HG02588 (cell line): ENCODE results near the gene GBA2.

Experiments
- ATAC-seq: cut with Tn5 transposase; IDR thresholded peaks from one replicate; pipeline ENCODE4 v1.9.1; 2021; ENCODE audit warnings: mild to moderate bottlenecking, moderate library complexity; ENCODE audit not compliant: unreplicated experiment

The GBA2 gene

DNA sequence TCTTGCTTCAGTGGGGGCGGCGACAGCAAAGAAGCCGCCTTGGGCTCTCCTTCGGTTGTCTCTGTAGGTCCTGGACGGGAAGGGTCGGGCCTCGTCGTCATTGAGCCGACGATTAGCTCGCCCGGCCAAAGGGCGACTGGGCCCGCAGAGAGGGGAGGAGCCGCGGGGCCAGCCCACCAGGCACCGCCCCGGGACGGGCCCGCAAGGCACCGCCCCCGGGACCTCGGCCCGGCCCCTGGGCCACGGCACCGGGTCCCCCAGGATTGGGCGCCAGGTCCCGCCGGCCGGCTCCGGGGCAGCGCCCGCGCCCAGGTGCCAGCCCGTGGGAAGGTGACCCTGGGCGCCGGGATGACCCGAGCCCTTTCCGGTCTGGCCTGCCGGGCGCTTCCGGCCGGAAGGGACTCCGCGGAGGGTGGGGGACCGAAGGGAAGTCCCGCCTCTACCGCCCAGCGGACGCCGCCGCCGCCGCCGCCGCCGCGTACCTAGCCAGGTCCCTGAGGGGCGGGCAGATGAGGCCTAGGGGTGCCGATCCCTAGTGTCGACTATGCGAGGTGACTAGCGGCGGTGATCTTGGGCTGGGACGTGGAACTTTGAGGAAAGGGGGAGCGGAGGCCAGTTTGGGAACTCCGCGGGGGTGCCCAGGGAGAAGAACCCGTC is at the start of gene GBA2, which contains the start of gene RGP1:
Gene GBA2 (minus strand): TSS at position 371 of the 657 bp plus-strand sequence. CDS start 524 bp downstream, outside the sequence.
Gene RGP1 (plus strand): TSS at position 430 of the 657 bp plus-strand sequence. CDS start 469 bp downstream, outside the sequence.
- ATAC-seq: peak; percentile 78

DNA sequence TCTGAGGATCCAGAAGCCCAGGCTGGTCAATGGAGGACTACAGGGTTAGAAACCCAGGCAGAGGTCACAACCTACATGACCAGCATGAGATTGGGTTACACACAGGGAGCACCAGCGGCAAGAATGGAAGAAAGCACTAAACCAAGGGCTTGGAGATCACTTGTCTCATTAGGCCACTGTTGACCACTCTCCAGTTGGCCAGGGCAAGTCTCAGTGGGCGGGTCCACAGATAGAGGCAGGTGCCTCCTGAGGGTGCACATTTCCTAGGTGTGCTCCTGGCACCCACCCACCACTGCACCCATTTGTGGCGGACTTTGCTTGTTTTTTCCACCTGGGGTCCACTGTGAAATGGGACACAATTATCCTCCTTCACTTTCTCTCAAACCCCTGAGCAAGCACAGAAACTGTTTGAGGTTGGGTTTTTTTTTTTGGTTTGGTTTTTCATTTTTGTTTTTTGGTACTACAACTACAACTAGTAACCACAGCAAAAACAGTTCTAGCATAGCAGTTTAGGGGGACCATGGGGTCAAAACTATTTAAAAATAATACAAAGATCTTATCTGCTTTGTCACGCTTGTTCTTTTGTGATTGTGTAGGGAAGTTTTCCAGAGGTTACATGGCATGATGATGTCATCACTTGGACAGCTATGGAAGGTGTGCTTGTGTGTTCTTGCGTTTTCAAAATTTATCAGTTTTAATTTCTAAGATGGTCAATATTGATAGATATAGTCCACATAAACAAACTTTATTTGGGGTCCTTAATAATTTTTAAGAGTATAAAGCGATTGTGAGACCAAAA is 48.5 kb upstream of the GBA2 start:
- ATAC-seq: no peak

- ATAC-seq: no peak
Measured at GRCh38 chr9:35795695-35796094, 46.7 kb upstream of the GBA2 start.

DNA sequence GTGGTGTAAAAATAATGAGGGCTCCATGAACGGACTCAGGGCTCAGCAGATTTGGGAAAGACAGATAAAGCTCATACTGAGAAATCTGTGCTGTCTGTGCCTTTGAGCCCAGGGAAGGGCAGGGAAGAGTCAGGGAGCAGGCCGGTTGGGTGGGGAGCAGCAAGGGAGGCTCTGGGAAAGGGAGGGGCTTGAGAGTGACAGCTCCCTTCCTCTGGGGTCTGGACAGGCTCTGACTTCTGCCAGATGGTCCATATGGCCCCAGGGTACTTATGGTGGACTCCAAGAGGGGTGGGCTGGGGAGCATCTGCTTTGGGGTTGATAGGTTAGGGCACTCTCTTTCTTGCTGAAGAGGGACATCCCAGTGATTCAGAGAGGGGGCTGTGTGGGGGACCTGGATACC is 44.4 kb upstream of the GBA2 start:
- ATAC-seq: no peak

DNA sequence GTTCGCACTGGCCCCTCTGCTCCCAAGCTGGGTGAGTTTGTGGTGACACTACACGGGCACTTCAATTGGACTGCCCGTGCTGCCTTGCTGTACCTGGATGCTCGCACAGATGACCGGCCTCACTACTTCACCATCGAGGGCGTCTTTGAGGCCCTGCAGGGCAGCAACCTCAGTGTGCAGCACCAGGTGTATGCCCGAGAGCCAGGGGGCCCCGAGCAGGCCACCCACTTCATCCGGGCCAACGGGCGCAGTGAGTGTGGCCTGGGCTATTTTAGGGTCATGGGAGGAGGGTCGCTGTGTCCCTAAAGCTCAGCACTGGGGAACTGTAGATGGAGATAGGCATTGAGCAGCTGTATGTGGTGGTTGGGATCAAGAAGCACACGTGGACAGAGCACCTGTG is 43.8 kb upstream of the GBA2 start:
- no peak for ATAC-seq

DNA sequence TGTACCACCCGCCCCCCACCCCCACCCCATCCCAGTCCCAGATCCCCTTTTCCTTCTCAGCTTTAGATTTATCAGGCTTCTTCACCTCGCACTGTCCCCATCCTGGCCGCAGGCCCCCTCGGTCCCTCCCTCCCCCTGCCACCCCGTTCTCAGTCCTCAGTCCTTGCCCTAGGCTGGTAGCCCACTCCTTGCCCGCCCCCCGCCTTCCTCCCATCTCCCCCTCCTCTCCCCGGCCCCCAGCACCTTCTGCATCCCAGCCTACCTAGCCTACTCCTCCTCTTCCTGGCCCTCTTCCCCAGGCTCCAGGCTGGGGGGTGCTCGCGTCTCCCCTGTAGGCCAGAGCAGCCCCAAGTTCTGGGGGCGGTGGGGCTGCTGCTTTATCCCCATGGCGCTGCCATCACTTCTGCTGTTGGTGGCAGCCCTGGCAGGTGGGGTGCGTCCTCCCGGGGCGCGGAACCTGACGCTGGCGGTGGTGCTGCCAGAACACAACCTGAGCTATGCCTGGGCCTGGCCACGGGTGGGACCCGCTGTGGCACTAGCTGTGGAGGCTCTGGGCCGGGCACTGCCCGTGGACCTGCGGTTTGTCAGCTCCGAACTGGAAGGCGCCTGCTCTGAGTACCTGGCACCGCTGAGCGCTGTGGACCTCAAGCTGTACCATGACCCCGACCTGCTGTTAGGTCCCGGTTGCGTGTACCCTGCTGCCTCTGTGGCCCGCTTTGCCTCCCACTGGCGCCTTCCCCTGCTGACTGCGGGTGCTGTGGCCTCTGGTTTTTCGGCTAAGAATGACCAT is 43.2 kb upstream of the GBA2 start:
- no peak for ATAC-seq

DNA sequence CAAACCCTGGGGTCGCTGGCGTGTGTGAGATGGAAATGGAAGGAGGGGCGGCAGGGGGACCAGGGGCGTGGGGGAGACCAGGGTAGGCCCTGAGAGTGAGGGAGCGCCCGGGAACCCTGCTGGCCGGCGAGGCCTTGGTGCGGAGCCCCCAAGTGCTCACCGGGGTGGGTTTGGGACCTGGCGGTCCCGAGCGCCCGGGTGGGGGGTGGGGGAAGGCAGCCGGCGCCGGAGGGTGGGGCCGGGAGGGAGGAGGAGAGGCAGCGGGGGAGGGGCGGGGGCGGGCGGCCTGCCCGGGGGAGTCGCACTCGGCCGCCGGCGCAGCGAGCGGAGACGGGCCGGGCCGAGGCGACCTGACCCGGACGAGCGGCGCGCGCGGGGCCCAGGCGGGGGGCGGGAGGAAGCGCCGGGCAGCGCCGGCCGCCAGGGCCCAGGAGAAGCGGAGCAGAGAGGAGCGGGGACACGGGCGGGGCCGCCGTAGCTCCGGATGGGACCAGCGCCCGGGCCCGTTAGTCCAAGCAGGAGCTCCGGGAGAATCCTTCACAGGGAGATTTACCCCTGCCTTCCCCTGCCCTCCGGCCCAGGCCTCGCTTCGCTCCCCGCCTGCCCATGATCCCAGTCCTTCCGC is 42.4 kb upstream of the GBA2 start, which contains the start of gene NPR2:
Gene NPR2 (plus strand): TSS at position 295 of the 625 bp plus-strand sequence. CDS start 818 bp downstream, outside the sequence.
- ATAC-seq: no peak

DNA sequence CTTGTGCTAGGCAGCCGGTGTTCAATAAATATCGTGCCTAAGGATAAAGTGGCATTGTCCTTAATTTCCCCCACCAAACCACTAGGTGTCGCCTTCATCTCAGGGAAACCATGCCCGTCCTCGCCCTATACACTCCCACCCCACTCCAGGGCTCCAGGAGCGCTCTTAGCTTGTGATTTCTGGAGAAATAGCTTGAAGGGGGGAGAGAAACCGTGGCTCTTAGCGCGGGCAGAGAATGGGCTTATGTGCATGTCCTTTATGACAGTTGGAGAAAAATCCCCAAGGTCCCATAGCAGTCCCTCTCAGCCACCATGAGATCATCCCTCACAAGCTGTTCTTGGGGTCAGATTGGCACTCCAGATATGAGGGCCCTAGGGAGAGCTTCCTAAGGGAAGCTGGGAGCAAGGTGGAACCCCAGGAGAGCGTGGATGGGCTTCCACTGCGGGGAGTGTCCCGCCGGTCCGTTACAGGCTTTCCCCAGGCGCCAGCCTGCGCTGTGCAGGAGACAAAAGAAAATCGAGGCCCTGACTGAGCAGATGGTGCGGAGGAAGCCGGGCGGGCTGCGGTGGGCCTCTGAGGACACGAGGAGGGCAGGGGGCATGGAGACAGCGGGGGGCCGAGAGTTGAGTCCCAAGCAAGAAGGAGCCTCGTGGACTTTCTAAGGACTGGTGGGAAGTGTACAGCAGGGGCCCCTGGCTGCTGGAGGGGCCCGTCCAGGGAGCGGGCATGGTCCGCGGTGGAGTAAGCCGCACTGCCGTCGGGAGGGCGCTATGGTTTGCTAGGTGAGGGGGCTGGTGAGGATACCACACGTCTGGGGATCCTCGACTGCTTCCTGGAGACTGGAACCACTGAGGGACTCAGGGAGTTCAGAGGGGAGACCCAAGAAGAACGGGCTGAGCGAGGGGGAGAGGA is 41.6 kb upstream of the GBA2 start:
- no peak for ATAC-seq

- no peak for ATAC-seq
Measured at GRCh38 chr9:35790025-35790384, 41.0 kb upstream of the GBA2 start.

DNA sequence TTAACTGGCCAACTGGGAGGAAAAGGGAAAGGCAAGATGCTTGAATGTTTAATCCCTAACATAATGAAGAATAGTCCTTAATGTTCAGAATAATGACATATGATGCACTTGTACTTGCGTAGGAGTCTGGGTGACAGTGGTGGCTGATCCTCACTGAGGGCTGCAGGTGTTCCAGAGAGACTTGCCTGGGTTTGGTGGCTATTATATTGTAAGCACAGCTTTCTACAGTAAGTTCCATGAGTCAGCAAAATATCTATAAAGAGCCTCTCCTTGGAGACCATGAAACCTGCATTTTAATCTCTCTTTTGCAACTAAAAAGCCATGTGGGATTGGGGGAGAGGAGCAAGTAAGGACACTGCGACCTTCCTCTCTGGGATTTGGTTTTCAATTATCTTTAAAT is 40.5 kb upstream of the GBA2 start:
- no peak for ATAC-seq

GRCh38 chr9:35783418-35783817 is 34.4 kb upstream of the GBA2 start:
- no peak for ATAC-seq

DNA sequence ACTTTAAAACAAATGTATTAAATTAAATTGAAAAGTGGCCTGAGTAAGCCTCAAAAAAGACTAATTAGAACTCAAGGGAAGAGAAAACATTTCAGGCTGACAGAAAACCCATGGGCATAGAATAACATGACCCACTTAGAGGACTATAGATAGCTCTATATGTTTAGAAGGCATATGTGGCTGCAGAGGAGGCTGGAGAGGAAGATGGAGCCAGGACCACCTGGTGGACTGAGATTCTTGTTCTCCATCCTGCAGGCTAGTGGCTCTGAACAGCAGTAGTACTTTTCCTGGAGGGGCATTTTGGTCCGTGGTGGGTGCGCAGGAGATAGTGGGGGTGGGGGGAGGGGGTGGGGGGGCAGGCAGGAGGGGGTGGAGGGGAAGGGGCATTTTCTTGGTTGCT is 32.0 kb upstream of the GBA2 start:
- ATAC-seq: no peak

DNA sequence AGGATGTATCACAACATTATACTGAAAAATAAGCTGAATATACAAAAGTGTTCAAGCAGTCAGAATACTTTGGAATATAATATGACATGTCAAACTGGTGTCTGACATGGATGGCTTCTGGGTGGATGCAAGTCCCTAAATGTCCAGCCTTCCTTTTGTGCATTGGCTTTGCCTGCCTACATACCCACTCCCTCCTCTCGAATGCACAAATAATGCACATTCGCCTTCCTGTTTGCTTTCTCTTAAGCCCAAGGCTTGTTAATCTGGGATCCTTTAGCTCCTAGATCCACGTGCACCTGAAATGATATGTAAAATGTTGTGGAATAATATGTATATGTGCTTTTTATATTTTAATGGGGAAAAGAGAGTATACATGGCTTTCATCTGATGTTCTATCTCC is 29.5 kb upstream of the GBA2 start:
- no peak for ATAC-seq

DNA sequence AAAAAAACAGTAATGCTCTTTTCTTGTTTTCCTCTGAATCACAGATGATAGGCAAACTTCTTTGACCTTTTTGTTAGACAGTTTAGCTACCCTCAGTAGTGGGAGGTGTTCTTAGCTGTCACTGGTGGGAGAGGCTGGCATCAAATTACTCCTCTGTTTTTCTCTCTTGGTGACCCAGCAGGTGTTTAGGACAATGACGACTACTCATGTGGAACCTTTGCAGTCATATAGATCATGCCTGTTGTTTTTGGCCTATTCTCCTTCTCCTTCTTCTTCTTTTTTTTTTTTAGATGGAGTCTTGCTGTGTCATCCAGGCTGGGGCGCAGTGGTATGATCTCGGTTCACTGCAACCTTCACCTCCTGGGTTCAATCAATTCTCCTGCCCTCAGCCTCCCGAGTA is 27.0 kb upstream of the GBA2 start:
- ATAC-seq: no peak

DNA sequence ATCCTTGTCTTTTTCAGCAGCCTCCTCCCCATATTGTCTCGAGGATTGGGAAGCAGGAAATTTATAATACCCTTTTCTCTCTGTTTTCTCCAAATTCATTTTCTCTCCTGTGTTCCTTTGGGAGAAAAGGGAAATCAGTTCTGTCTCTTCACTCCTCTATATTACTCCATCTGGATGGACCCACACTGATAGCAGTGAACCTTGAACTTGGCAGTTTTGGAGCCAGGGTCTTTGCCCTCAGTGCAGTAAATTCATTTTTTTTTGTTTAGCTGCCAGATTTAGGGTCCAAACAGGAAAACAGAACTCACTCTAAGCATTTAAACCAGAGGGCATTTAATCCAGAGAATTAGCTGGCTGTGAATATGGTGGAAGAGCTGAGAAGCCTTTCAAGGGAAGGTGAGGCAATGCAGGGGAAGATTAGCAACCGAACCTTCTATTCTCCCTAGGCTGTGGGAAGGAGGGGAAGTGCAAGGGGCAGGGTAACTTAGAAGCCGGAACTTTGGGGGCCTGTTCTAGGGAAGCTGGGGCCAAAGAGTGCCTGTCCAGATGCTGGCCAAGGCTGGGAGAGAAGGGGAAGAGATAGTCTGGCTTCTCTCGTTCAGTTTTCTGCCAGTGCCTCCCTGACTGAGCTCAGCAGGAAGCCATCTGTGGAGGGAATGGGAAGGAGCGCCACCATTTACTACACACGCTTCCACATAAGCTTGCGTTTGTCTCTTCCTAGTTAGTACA is 26.0 kb upstream of the GBA2 start:
- no peak for ATAC-seq

GRCh38 chr9:35771943-35772342 is 22.9 kb upstream of the GBA2 start:
- no peak for ATAC-seq

GRCh38 chr9:35771534-35771933 is 22.5 kb upstream of the GBA2 start:
- no peak for ATAC-seq

DNA sequence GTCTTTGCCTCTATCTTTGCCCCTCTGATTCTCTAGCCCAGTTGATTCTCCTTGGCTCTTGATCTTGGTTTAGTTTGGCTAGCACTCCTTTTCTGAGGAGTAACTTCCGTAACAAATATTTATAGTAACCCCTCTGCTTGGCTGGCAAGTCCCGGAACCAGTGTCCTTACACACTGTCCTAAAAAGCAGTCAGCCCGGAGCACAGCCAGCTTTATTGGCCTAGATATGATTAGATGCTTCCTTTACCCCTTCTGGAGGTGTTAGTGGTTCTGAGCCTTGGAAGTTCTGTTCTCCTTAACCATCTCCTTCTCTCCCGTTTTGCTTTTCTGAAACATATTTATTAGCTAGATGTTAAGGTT is 22.0 kb upstream of the GBA2 start:
- ATAC-seq: no peak

DNA sequence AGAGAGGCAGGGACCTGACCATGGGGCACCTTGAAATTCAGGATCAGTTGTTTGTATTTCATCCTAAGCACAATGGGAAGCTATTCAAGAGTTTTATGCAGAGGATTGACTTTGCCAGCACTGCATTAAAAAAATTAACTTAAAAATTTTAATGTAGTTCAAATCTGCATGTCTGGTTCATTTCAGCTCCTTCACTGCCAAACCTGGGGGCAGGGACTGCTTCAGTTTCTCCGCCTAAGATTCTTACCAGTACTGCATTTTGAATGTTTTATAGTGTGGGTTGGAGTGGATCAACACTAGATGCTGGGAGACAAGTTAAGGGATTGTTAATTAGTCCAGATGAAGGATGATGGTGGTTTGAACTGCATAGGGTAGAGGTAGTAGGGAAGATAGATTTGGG is 20.7 kb upstream of the GBA2 start:
- no peak for ATAC-seq
